GM19023 (cell line): ENCODE results near the gene ASPHD2.
"Not testable (repeated sequence)": the region's sequence is repeated elsewhere in the genome, so short reads cannot be mapped to it uniquely, and the experiment has no call there.

Experiments
- ATAC-seq: cut with Tn5 transposase; IDR thresholded peaks from one replicate; pipeline ENCODE4 v1.9.1; 2021; ENCODE audit warnings: mild to moderate bottlenecking, moderate library complexity; ENCODE audit not compliant: unreplicated experiment

Gene ASPHD2

GRCh38 chr22:26416256-26416655 is 12.8 kb upstream of the ASPHD2 start:
- no peak for ATAC-seq

GRCh38 chr22:26416670-26417276 is 12.3 kb upstream of the ASPHD2 start:
- no peak for ATAC-seq

DNA sequence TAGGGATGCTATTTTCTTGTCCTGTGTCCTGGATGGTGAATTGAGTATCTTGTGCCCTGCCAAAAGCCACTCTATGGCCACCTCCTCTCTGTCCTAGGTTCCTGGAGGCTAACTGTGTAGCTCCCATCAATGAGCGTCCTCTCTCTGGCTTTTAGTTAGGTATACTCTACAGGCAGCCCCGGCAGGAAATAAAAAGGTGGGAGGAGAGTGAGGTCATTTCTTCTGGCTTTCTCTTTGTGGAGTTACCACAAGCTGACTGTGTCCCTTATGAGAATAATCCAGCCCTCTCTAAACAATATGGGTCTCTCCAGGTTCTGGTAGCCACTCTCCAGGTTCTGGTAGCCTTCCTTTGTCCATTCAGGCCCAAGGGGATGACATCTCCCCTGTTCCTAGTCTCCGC is 11.7 kb upstream of the ASPHD2 start:
- no peak for ATAC-seq

DNA sequence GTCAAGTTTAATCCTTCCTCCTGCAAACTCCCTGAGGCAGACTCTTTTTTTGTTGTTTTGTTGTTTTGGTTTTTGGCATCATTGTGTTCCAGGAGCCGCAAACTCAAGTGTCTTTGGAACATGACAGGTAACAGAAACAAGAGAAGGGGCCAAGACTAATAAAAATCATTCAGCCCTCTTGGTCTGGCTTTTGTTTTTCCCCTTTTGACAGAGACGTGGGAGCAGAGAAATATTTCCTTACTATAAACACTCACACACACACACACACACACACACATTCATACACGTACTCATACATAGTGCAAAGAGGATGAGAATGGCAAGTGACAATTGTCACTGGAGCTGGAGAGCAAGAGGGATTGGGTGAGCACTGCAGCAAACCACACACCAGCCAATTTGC is 10.4 kb upstream of the ASPHD2 start:
- ATAC-seq = no peak

DNA sequence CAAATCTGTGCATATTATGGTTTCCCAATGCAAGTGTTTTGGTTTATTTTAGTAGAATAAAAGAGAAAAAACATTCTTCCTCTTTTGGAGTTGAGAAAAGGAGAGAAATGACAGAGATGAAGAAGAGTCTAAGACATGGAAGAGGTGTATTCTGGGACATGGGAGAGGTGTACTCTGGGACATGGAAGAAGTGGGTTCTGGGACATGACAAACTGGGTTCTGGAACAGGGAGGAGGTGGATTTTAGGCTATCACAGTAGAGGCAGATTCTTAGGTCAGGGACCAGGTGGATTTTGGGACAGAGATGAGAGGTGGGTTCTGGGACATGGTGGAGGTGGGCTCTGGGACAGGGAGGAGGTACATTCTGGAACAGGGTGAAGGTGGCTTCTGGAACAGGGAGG is 2.1 kb upstream of the ASPHD2 start:
- no peak for ATAC-seq

DNA sequence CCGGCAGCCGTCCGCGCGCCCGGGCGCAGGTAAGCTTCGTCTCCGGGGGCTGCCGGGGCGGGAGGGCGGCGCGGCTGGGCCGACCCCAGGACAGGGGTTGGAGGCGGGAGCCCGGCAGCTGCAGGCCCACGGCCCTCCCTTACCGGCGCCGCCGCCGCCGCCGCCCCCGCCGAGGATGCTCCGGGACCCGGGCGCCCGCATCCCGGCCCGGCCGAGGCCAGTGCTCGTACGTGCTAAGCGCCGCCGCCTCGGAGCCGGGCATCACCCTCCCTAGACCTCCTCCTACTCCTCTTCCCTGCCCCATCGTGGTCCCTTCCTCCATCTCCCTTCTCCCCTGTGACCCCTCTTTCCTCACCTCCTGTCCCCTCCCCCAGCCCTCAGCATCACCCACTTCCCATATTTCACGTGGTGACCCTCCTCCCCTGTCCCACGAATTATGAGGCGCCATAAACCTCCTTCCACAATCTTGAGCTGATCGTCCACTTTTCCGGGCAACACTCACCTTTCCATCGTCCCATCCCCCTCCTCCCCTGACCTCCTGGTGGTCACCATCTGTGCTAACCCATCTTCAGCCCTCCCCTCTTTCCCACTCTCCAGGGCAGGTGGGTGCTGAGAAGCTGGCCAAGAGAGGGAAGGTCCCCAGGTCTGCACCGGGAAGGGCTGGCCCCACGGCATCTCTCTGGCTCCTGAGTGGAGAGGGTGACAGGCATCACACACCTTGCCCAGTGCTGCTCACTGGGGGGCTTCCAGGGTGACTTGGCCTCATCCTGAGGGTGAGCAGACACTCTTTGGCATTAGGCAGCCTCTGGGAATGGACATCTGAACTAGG is 612 bp downstream of the ASPHD2 start:
- peak; percentile 11 for ATAC-seq

- no peak for ATAC-seq
These were observed 1.5 kb downstream of the ASPHD2 start for GRCh38 chr22:26430600-26430999.

DNA sequence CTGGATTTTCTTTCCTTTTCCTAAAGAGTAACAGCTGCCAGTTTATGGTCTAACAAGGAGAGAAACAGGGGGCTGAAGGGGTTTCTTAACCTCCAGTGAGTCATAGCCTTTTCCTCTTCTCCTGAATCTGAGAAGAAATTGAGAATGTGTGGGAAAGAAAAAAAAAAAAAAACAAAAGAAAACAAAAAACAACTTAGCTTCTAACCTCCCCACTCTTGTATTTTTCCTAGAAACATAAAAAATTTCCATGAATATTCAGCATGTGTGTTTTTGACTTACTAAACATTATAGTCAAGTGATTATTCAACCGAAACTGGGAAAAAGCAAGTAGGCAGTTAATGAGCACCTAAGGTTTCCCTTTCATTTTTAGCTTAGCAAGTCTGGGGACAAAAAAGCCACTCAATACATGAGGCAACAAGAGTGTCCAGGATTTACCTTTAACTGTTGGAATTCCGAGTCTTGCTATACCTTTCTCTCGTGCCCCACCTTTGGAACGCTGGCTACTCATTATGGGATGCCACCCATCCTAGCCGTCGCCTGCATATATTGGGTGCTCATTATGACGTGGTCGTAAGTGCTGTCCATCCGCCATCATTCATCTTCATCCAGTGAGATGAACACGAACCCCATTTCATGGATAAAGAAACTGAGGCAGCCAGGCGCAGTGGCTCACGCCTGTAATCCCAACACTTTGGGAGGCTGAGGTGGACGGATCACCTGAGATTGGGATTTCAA is 2.4 kb downstream of the ASPHD2 start:
- no peak for ATAC-seq

DNA sequence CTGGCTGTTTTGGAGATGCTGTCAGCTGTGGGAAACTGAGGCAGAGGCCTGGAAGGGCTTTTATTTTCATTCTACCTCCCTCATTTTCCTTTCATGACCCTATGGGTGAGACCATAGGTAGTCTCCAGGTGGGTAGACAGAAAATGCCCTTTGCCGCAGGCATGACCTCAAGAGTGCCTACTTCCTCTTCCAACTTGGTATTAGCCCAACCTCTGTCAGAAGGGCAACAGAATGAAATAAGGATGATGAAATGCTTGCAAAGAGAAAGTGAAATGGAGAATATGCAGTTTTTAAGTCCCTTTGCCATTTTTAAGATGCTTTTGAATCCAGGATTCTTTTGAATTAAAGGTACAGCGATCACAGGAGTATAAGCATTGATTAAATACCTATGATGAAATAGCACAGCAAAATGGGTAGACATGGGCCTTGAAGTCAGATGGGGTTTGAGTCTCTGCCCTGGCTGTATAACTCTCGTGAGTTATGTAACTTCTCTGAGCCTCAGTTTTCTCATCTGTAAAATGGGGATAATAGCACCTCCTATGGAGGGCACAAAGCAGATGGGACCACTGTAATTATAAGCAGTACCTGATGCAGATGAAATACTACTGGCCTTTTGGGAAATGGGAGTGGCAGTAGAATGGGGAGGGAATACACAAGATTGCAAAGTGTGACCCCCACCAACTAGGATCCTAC is 3.7 kb downstream of the ASPHD2 start:
- ATAC-seq = no peak

- no peak for ATAC-seq
These were observed 4.7 kb downstream of the ASPHD2 start for GRCh38 chr22:26433805-26434204.

DNA sequence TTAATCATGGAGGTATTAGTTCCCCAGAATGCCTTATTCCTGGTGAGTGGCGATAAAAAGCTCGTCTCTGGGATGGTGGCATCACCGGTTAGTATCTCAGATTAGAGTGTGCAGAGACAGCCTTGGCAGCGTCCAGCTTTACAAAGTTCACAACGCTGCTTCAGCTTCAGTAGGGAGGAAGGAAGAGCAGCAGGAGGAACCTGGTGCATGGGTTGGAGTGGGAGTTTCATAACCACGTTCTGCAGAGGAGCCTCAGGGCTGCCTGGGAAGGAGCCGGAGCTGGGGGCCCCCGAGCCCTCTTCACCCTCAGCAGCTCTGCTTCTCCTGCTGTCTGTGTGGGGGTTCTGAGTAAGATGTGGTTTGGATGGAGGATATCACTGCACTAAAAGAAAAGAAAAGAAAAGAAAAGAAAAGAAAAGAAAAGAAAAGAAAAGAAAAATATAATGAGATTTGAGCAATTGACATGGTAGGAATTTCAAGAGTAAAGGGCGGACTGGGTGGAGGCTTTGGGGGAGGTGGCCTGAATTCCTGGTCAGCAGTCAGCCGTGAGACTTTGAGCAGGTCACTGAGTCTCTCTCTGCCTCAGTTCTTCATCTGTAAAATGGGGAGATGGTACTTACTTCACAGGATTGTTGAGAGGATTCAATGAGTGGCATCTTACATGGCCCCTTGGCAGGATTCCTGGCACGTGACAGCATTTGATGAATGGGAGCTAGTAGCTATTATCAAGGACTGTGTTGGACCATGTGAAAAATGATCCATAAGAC is 6.5 kb downstream of the ASPHD2 start:
- no peak for ATAC-seq

- ATAC-seq = no peak
These were observed 7.9 kb downstream of the ASPHD2 start for GRCh38 chr22:26436903-26437515.

DNA sequence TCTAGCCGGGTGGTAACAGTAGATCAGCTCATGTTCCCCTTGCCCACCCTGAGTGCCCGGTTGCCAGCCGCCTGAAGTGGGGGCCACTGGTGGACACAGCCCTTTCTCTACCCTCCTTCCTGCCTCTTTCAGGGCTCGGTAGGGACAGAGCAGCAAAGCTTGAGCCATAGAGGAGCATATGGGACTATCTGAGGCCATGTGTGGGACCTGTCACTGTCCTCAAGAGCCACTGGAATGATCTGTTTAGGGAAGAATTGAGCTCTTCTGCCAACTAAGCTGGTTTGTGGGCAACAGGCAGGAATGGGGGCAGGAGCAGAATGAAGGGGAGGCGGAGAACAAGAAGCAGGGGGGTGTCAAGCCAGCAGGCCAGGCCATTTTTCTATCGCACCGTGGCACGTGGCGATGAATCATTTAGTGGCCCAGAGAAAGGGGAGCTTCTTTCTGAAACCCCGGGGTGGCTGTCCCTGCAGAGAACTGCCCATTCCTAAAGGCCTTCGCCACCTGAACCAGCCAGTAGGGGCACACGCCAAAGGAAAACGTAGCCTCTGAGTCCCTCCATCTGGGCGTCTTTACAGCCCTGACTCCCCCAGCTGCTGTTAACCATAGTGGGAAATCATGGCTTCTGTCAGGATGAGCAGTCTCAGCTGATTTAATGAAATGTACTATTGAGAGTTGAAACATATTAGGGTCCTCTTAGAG is 8.8 kb downstream of the ASPHD2 start:
- ATAC-seq = no peak

DNA sequence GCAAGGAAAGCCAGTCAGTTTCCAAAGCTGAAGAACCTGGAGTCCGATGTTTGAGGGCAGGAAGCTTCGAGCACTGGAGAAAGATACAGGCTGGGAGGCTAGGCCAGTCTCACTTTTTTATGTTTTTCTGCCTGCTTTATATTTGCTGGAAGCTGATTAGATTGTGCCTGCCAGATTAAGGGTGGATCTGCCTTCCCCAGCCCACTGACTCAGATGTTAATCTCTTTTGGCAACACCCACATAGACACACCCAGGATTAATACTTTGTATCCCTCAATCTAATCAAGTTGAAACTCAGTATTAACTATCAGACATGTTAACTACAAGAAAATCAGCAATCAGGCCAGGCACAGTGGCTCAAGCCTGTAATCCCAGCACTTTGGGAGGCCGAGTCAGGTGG is 9.7 kb downstream of the ASPHD2 start:
- not testable (repeated sequence) for ATAC-seq

DNA sequence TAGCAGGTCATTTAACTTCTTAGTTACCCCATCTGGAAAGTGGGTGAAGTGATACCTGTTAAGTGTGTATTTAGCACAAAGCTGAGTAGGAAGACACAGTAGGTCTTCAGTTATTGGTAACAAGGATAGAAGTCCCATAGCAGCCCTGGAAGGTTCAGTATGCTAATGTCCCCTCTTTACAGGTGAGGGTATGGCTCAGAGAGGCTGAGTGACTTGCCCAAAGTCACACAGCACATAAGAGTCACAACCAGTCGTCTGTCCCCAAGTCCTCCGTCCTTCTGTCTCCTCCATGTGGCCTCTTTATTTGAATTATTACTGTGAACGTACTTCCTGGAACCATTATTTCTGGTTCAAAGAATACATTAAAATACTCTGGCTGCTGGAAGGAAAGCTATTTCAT is 10.5 kb downstream of the ASPHD2 start:
- ATAC-seq = no peak

DNA sequence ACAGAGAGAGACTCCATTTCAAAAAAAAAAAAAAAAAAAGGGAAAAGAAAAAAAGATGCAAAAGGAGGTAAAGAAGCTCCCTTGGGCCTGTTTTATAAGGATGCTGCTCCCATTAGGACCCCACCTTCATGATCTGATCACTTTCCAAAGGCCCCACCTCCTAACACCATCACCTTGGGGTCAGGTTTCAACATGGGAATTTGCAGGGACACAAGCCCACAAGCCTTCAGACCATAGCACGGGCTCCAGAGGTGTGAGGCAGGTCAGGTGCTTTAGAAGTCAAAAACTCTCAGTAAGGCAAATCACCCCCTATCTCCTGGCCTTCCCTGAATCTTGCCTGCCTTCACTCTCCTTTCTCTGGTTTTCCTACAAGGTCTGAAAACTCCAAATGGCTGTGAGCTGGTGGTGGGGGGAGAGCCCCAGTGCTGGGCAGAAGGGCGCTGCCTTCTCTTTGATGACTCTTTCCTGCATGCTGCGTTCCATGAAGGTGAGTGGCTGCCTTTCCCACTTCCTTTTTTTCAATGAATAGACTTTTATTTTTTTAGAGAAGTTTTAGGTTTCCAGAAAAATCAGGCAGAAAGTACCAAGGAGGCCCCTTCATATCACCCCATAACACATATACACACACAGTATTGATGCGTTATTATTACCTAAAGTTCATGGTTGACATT is 13.2 kb downstream of the ASPHD2 start:
- no peak for ATAC-seq

- no peak for ATAC-seq
These were observed 15.0 kb downstream of the ASPHD2 start for GRCh38 chr22:26443901-26444690.

DNA sequence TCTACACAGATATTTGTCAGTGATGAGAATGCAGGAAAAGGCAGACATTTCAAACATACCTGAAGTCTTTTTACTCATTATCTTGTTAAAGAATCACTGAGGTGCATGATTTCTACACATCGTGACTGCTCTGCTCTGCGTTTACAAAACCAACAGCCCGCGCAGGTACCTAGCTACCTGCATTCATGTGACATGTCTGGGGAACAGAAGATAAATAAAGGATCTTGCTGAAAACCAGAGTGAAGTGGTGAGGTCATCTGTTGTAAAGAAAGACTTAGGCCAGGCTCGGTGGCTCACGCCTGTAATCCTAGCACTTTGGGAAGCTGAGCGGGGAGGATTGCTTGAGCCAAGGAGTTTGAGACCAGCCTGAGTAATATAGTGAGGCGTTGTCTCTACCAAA is 15.7 kb downstream of the ASPHD2 start:
- ATAC-seq = no peak
